HG03432 (cell line): ENCODE measurements around the gene CRLF3.
"Not testable (repeated sequence)": the region's sequence is repeated elsewhere in the genome, so short reads cannot be mapped to it uniquely, and the experiment has no call there.

Source experiments
- ATAC-seq: cut with Tn5 transposase; IDR thresholded peaks from one replicate; pipeline ENCODE4 v1.9.1; 2021; ENCODE audit warnings: mild to moderate bottlenecking, moderate library complexity; ENCODE audit not compliant: unreplicated experiment

The CRLF3 gene, protein sequence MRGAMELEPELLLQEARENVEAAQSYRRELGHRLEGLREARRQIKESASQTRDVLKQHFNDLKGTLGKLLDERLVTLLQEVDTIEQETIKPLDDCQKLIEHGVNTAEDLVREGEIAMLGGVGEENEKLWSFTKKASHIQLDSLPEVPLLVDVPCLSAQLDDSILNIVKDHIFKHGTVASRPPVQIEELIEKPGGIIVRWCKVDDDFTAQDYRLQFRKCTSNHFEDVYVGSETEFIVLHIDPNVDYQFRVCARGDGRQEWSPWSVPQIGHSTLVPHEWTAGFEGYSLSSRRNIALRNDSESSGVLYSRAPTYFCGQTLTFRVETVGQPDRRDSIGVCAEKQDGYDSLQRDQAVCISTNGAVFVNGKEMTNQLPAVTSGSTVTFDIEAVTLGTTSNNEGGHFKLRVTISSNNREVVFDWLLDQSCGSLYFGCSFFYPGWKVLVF

GRCh38 chr17:30824356-30825145 lies at the start of gene CRLF3:
Gene CRLF3 (minus strand): TSS chr17:30824692. CDS start chr17:30824651, 41 bp downstream.
- peak; percentile 94 for ATAC-seq

DNA sequence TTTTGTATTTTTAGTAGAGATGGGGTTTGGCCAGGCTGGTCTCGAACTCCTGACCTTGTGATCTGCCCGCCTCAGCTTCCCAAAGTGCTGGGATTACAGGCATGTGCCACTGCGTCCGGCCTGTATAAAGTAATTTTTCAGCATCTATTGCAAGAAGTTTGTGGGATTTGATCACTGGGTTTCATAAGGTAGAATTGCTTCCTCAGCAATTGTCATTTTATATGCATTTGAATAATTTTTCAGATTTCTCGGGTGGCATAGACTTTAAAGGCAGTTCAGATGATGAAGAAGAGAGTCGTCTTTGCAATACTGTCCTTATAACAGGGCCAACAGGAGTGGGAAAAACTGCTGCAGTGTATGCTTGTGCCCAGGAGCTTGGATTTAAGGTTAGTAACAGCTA lies 44.5 kb upstream of the CRLF3 start:
- ATAC-seq, result no peak

DNA sequence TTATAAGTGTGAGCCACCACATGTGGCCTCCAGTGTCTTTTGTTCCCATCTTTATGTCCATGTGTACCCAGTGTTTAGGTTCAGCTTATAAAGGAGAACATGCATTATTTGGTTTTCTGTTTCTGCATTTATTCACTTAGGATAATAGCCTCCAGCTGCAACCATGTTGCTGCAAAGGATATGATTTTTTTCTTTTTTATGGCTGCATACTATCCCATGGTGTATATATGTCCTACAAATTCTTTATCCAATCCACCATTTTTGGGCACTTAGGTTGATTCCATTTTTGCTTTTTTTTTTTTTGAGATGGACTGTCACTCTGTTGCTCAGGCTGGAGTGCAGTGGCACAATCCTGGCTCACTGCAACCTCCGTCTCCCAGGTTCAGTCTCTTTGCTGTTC lies 40.1 kb upstream of the CRLF3 start:
- ATAC-seq, result no peak

DNA sequence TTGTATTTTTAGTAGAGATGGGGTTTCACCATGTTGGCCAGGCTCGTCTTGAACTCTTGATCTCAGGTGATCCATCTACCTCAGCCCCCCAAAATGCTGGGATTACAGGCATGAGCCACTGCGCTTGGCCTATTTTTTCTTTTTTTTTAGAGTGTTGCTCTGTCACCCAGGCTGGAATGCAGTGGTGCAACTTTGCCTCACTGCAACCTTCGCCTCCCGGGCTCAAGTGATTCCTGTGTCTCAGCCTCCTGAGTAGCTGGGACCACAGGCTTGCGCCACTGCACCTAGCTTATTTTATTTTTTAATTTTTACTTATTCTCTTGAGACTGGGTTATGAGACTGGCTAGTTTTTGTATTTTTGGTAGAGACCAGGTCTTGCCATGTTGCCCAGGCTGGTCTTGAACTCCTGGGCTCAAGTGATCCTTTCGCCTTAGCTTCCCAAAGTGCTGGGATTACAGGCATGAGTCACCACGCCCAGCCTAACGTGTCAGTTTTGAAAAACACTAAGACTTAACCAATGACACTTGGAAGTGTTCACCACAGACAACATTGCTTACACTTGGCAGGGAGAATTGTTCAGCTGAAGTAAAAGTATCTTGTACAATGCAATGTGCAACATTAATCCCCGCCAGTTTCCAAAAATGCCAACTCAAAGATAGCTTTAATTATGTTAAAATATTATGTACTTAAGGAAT lies 34.2 kb upstream of the CRLF3 start:
- no peak for ATAC-seq

DNA sequence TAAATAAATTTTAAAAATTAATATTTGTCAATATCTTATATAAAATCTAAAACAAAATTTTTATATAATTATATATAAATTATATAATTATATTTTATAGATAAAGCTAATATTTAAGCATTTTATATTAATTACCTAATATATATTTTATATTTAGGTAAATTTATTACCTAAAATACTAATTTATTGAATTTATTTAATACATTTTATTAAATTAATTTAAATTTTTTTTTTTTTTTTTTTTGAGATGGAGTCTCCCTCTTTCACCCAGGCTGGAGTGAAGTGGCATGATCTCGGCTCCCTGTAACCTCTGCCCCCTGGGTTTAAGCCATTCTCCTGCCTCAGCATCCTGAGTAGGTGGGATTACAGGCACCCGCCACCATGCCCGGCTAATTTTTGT lies 29.7 kb upstream of the CRLF3 start:
- no peak for ATAC-seq

GRCh38 chr17:30848021-30848420 lies 23.5 kb upstream of the CRLF3 start:
- ATAC-seq, result no peak

- no peak for ATAC-seq
Measured at GRCh38 chr17:30840771-30841170, 16.3 kb upstream of the CRLF3 start.

- ATAC-seq, result no peak
Measured at GRCh38 chr17:30838202-30838807, 13.8 kb upstream of the CRLF3 start.

DNA sequence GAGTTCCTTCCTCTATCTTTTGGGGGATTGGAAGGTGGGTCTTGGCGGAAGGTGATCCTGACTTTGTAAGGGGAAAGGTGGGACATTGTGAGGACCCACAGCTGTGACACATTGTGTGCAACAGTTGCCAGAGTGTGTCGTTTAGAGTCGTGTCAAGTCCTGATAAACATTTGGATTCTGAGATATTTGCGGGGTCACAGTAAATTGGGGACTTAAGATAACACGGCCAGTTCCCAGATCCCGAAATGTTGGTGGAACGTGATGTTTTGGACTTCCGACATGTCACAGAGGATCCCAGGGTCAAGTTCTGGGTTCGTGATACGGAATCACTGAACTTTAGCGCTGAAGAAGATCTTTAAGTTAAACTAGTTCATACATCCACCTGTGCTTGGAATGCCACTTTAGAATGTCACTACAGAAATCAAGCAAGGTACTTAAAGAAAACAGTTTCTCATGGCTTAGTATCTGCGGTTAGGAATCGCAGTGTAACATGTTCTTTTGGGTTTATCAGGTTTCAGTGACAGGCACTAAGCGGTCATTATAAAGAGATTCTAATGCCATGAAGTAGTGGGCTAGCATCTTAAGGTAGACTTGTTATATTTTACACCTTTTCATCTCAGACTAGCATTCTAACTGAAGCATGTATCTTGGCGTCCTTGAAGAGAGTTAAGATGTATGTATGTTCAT lies 8.1 kb upstream of the CRLF3 start:
- ATAC-seq, result no peak

DNA sequence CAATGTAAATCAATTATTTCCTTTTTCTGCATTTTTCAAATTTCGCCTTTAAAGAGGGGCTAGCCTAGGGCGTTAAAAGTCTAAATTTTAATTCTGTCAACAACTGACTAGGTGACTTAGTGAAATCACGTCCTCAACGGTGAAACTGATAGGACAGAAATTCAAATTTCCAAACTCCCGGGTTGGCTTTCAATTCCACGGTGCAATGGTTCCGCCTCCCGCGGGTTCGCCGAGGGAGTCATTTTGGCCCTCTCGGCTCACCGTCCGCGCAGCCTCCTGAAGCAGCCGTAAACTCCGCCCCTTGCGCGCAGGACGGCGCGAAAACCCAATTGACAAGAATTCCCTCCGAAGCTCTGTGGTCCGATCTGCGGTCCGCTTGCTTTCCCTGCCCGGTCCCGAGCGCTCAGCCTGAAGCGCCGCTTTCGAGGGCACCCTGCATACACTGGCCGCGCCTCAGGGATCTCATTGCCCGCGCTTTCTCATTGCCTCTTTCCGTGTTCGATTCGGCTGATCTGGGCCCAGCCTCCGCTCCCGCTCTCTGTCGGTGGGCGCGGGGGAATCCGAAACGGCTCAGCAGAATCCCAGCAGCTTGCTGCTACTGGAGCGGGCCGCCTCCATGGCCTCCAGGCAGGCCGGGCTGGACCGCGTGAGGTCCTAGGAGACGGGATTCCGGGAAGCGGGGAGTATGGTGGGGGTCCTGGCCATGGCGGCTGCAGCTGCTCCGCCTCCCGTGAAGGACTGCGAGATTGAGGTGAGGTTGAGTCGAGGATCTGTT lies 7.4 kb upstream of the CRLF3 start, which contains the start of gene ATAD5:
Gene ATAD5, plus strand, starts transcription at position 304 of the 775 bp plus-strand sequence. Its CDS starts 382 bp downstream, at position 686.
- ATAC-seq, result peak; percentile 82

DNA sequence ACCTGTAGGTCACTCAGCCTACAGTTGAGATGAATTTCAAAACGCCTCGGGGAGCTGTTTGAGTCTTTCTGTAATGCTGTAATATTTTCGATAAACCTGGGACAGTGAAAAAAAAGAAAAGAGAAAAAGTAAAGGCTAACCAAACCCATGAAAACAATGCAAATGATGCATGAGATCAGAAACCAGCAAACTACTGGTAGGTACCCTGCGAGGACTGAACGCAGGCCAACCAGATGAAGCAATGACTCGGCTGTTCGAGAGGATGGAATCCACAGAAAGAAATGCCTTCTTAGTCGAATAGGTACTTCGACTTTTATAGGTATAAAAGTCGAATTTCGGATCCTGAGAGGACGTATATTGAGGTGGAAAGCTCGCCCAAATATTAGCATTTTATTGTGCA lies 6.8 kb upstream of the CRLF3 start:
- no peak for ATAC-seq

DNA sequence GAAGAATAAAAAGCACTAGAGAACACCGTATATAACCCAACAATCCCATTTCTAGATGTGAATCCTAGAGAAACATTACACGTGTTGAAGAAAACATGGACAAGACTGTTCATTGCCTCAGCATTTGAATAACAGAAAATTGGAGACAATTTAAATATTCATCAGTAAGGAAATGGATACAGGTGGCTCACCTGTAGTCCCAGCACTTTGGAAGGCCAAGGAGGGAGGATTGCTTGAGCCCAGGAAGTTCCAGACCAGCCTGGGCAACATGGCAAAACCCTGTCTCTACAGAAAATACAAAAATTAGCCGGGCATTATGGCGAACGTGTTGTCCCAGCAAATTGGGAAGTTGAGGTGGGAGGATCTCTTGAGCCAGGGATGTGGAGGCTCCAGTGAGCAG lies 4.5 kb upstream of the CRLF3 start:
- ATAC-seq, result no peak

DNA sequence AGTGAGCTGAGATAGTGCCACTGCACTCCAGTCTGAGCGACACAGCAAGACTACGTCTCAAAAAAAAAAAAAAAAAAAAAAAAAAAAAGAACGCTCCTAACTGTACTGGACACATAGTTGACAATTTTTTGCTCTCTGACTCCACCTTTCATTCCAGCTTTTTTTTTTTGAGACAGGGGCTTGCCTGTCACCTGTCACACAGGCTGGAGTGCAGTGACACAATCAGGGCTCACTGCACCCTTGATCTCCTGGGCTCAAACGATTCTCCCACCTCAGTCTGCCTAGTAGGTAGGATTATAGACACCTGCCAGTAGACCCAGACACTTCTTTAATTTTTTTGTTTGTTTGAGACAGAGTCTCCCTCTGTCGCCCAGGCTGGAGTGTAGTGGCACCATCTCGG lies 2.6 kb upstream of the CRLF3 start:
- ATAC-seq, result no peak

GRCh38 chr17:30824002-30824355 lies 513 bp downstream of the CRLF3 start:
- peak; percentile 4 for ATAC-seq

GRCh38 chr17:30823421-30823820 lies 1.1 kb downstream of the CRLF3 start:
- ATAC-seq, result no peak

DNA sequence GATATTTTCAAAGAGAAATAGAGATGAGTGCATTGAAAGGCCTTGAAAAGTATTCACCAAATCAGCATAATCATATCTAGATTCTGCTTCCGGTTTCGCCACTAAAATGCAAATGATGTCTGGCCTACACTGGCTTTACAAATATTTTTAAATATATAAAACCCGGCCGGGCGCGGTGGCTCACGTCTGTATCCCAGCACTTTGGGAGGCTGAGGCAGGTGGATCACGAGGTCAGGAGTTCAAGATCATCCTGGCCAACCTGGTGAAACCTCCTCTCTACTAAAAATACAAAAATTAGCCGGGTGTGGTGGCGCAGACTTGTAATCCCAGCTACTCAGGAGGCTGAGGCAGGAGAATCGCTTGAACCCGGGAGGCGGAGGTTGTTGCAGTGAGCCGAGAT lies 1.6 kb downstream of the CRLF3 start:
- not testable (repeated sequence) for ATAC-seq

- ATAC-seq, result no peak
Measured at GRCh38 chr17:30821871-30822723, 2.4 kb downstream of the CRLF3 start.

- ATAC-seq, result no peak
Measured at GRCh38 chr17:30819971-30820705, 4.4 kb downstream of the CRLF3 start.
